Breast epithelium (tissue), 4 donors: ENCODE measurements around the gene SEC61A1. TPM values are rescaled to one million over a fixed set of nuclear protein-coding genes. Genes with fewer than 3 reads are reported as not detected.

Source experiments
- DNase-seq, 2 donors: peaks; one replicate each; pipeline ENCODE4 v3.0.0-alpha.2; 2019; ENCODE audit warnings: low spot score in 2 of 2
- H3K27ac ChIP-seq, 2 donors: fragments of 200-600 bp; sonication (generic) in 1 of 2; one replicate each; pipeline ENCODE4 v1.5.1; 2016 to 2019; ENCODE audit warnings: mild to moderate bottlenecking in 1 of 2
- H3K27me3 ChIP-seq, 2 donors: fragments of 200-600 bp; sonication (generic) in 1 of 2; one replicate each; pipeline versions ENCODE4 v1.5.1 to v1.6.0; 2017 to 2019; ENCODE audit warnings: control low read depth in 1 of 2, mild to moderate bottlenecking in 1 of 2
- H3K36me3 ChIP-seq: fragments of 200-600 bp; one replicate; pipeline ENCODE4 v1.5.1; 2019
- H3K4me1 ChIP-seq, 2 donors: fragments of 200-600 bp; sonication (generic); one replicate each; pipeline ENCODE4 v1.5.1; 2016 to 2019; ENCODE audit warnings: control low read depth in 1 of 2
- H3K4me3 ChIP-seq, 3 donors: fragments of 200-600 bp; sonication (generic); 1 replicate in 2 of 3; 2 replicates in 1 of 3; pipeline ENCODE4 v1.5.1; 2016 to 2019; ENCODE audit warnings: mild to moderate bottlenecking in 3 of 3, moderate library complexity in 2 of 3
- H3K9me3 ChIP-seq, 2 donors: fragments of 200-600 bp; sonication (generic) in 1 of 2; one replicate each; pipeline ENCODE4 v1.5.1; 2016 to 2019; ENCODE audit warnings: control low read depth in 1 of 2
- CTCF ChIP-seq, 3 donors: fragments of 450-650 bp; IDR thresholded peaks; one replicate each; pipeline ENCODE4 v1.5.1; 2016 to 2017; ENCODE audit warnings: antibody characterized with exemption in 3 of 3, mild to moderate bottlenecking in 3 of 3, moderate library complexity in 3 of 3
- POLR2A ChIP-seq: fragments of 450-650 bp; IDR thresholded peaks from one replicate; pipeline ENCODE4 v1.6.1; 2016; ENCODE audit warnings: antibody characterized with exemption, mild to moderate bottlenecking, moderate library complexity
- POLR2AphosphoS5 ChIP-seq, 3 donors: sonication (generic); formaldehyde crosslinking; IDR thresholded peaks; one replicate each; pipeline ENCODE4 v1.6.1; 2017; ENCODE audit warnings: antibody characterized with exemption in 3 of 3
- intact Hi-C: fragments of 100-400 bp; cut with DNase I; formaldehyde crosslinking; loops from one replicate; pipeline ENCODE4 v1.15.1; 2023; ENCODE audit warnings: low total_unique reads
- total RNA-seq, 3 donors: library from RNA; depleted of rRNA; stranded (reverse); fragments of >200 nt; gene quantifications; one replicate each; pipeline ENCODE4 v1.1.0, GENCODE V29; 2016

The SEC61A1 gene
- total RNA-seq, 3 donors from 2014 or later, result 105 to 166 (median 142) TPM

DNA sequence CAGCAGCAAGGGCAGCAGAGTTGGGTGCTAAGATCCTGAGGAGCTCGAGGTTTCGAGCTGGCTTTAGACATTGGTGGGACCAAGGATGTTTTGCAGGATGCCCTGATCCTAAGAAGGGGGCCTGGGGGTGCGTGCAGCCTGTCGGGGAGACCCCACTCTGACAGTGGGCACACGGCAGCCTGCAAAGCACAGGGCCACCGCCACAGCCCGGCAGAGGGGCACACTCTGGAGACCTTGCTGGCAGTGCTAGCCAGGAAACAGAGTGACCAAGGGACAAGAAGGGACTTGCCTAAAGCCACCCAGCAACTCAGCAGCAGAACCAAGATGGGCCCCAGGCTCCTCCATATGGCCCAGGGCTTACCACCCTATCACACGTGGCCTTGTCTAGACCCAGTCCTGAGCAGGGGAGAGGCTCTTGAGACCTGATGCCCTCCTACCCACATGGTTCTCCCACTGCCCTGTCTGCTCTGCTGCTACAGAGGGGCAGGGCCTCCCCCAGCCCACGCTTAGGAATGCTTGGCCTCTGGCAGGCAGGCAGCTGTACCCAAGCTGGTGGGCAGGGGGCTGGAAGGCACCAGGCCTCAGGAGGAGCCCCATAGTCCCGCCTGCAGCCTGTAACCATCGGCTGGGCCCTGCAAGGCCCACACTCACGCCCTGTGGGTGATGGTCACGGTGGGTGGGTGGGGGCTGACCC, 18.8 kb downstream of the SEC61A1 start:
- H3K27me3 ChIP-seq, result no peaks in the 10 kb centered on the region
- no peaks in the 10 kb centered on the region for H3K9me3 ChIP-seq
- no peaks in the 10 kb centered on the region for H3K4me1 ChIP-seq
- peak overlapping the region in 1 of 2 donors; percentile 49 for H3K27ac ChIP-seq
- TF ChIP-seq CTCF (IDR thresholded peaks at IDR 0.05) (no peak), POLR2AphosphoS5 (IDR thresholded peaks at IDR 0.05) (no peak), POLR2A (no peak)
- no peak overlapping the region for H3K4me3 ChIP-seq
- no peak for DNase-seq
- intact Hi-C loops, result no loop called here
- H3K36me3 ChIP-seq, result peaks cover 4% of the 10 kb centered on the region

GRCh38 chr3:128071771-128072453, 19.7 kb downstream of the SEC61A1 start:
- peaks cover 4% of the 10 kb centered on the region for H3K36me3 ChIP-seq

DNA sequence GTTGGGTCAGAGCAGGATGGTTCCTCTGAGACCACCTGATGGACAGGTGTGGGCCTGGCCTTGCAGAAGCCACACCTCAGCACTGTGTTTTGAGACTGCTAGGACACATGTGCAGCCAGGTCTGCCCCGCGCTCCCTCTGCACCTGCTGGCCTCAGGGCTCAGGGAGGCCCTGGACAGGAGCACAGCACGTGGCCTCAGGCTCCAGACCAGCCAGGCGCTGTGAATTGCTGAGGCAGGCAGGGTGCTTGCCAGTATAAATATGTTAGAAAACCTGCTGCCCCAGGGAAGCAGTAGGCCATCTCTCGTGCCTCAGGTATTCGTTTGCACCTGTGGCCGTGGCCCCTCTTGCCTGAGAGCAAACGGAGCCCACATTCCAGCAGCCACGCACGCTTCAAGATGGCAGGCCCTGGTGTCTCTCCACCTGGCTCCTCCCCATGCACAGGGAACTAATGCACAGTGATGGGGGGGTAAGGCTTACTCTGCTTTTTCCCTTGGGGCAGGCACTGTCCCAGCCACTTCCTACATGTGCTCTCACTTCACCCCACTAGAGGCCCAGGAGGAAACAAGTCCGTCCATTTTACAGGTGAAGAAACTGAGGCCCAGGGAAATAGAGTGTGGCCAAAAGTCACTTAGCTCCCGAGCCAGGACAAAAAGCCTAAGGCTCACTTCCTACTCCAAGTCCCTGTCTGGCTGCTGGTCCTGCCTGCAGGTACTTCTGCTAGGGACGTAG, 20.4 kb downstream of the SEC61A1 start:
- TF ChIP-seq POLR2AphosphoS5 (IDR thresholded peaks at IDR 0.05) (no peak), CTCF (IDR thresholded peaks at IDR 0.05) (no peak), POLR2A (no peak)
- intact Hi-C loops, result no loop called here
- no peaks in the 10 kb centered on the region for H3K4me1 ChIP-seq
- peak overlapping the region in 1 of 2 donors; percentile 48 for H3K27ac ChIP-seq
- peaks cover 4% of the 10 kb centered on the region for H3K36me3 ChIP-seq
- no peak for DNase-seq
- H3K9me3 ChIP-seq, result no peaks in the 10 kb centered on the region
- H3K27me3 ChIP-seq, result no peaks in the 10 kb centered on the region
- H3K4me3 ChIP-seq, result no peak overlapping the region

More at GRCh38 chr3:128071771-128072453, 19.7 kb downstream of the SEC61A1 start:
- intact Hi-C loops, result no loop called here
- Histone ChIP-seq H3K4me3 (no peak overlapping the region), H3K9me3 (no peaks in the 10 kb centered on the region), H3K27me3 (no peaks in the 10 kb centered on the region), H3K4me1 (no peaks in the 10 kb centered on the region), H3K27ac (no peak overlapping the region)
- DNase-seq, result no peak
- no peak for TF ChIP-seq POLR2A
- no peak for TF ChIP-seq POLR2AphosphoS5 (IDR thresholded peaks at IDR 0.05)
- TF ChIP-seq CTCF (IDR thresholded peaks at IDR 0.05), result no peak

- Histone ChIP-seq H3K27ac (peak overlapping the region in 1 of 2 donors; percentile 48), H3K4me1 (no peaks in the 10 kb centered on the region), H3K9me3 (no peaks in the 10 kb centered on the region), H3K27me3 (no peaks in the 10 kb centered on the region), H3K4me3 (no peak overlapping the region), H3K36me3 (peaks cover 4% of the 10 kb centered on the region)
- intact Hi-C loops, result no loop called here
- TF ChIP-seq CTCF (IDR thresholded peaks at IDR 0.05), result no peak
- TF ChIP-seq POLR2A, result no peak
- TF ChIP-seq POLR2AphosphoS5 (IDR thresholded peaks at IDR 0.05), result no peak
- no peak for DNase-seq
Observed at GRCh38 chr3:128073185-128073725, 21.0 kb downstream of the SEC61A1 start.
